Eye (tissue), 1 donor: ENCODE results near the gene SPATC1L.

Source experiments
- DNase-seq: peaks from one replicate; pipeline ENCODE4 v3.0.0-alpha.2; 2015

The SPATC1L gene

DNA sequence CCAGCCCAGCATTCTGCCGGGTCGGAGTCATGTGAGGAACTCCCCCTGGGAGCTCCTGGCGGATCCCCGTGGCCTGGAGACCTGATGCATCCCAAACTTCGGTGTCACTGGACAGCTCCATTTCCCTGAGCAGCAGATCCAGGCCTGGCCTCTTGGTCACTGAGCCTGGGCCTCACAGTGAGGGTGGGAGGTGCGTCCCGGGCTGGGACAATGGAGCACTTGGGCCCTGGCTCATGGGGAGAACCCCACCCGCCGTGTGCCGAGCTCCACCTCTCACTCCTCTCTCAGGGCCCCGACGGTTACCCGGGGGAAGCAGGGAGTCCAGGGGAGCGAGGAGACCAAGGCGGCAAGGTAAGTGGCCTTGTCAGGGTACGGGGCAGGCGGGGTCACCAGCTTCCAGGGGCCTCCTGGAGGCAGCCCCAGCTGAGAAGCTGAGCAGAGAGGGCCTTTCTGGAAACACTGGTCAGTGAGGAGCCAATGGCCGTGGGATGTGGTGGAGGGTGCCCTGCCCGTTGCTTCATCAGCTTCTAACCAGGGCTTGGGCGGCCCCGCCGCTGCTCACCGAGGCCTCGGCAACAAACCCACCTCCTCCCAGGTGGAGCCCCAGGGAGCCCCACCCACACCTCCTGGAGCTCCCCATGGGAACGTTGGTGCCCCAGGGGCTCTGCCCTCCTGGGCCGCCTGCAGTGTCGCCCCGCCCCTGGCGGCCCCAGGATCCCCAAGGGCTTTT lies 66.5 kb downstream of the SPATC1L start:
- DNase-seq = no peak

DNA sequence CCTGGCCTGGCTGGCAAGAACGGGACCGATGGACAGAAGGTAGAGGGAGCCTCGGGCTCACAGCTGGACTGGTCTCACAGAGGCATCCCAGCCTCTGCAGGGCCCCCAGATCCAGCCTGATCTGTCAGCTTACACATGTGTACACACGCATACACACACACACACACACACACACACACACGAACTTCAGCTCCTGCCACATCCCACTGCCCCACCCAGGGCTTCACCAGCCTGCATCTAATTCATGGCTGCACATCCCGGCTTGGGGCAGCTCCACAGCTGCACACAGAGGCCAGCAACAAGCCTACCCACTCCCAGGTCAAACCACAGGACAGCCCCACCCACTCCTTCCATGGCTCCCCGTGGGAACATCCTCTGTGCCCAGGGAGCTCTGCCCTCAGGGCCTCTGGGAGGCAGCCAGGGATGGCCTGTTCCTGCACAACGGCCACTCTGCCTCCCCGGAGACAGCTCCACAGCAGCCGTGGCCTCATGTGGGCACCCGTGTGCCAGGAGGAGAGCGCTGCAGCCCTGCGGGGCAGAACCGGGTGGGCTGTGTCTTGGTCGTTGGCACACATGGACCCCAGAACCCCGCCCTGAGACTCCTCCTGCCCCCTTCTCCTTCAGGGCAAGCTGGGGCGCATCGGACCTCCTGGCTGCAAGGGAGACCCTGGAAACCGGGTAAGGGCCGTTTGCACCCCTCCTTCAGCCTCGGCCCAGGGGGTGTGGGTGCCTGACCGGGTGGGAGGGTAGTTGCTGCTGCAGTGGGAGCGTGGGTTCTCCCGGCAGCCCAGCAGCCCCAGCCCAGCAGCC lies 67.3 kb downstream of the SPATC1L start:
- DNase-seq = no peak

- no peak for DNase-seq
These were observed 68.0 kb downstream of the SPATC1L start for GRCh38 chr21:46116189-46116775.

- no peak for DNase-seq
These were observed 68.6 kb downstream of the SPATC1L start for GRCh38 chr21:46115441-46116188.

DNA sequence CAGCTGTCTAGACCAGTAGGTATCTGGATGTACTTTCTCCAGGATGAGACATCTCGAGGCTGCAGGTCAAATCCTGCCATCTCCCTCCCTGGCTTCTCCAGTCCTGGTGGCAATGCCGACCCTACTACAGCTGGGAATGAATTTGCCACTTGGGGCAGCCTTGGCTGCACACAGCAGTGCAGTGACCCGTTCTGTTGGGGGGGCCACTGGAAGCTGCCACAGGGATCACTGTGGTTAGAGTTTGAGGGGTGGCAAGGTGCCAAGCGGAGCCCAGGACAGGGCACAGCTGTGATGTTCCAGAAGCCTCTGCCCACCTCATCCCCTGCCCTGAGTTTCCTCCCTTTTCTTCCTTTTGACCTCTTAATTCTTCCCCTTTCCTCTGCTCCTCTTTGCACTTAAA lies 69.3 kb downstream of the SPATC1L start:
- no peak for DNase-seq

- no peak for DNase-seq
These were observed 70.6 kb downstream of the SPATC1L start for GRCh38 chr21:46113497-46114176.

DNA sequence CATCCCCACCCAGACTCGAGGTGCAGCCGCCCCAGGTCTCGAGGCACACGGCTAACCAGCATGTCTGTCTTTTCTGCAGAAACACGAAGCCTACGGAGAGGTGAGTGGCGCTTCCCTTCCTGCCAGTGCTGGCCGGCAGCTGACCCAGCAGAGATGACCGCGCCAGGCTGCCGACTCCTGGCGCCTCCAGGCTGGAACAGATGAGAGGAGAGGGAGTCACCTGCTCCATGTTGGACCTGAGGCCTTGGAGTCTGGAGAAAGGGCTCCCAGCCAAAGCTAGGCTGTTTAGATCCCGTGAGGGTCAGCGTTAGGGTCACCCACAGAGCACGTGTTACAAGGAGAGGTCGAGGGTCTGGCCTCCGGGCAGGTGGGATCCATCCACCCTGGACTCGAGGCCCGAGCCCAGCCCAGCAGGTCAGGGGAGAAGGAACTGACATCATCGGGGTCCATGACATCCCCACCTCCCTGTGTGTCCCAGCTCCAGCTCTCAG lies 71.5 kb downstream of the SPATC1L start:
- DNase-seq = no peak

DNA sequence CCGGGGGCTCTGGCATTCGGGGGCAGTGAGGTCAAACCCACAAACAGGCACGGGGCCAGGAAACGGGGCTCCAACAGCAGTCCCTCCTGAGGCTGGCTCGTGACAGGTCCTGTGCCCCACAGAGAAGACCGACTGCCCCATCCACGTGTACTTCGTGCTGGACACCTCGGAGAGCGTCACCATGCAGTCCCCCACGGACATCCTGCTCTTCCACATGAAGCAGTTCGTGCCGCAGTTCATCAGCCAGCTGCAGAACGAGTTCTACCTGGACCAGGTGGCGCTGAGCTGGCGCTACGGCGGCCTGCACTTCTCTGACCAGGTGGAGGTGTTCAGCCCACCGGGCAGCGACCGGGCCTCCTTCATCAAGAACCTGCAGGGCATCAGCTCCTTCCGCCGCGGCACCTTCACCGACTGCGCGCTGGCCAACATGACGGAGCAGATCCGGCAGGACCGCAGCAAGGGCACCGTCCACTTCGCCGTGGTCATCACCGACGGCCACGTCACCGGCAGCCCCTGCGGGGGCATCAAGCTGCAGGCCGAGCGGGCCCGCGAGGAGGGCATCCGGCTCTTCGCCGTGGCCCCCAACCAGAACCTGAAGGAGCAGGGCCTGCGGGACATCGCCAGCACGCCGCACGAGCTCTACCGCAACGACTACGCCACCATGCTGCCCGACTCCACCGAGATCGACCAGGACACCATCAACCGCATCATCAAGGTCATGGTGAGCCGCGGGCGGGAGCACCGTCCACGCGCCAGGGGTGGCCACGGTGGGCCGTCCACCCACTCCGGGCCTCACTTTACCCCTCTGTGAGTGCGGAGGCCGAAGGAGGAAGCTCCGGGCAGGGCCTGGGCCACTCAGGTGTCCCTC lies 72.2 kb downstream of the SPATC1L start:
- DNase-seq = no peak

GRCh38 chr21:46111193-46111571 lies 73.1 kb downstream of the SPATC1L start:
- no peak for DNase-seq
